NCI-H146 (cell line): ENCODE measurements around the gene ARSA.
"Not testable (repeated sequence)": the region's sequence is repeated elsewhere in the genome, so short reads cannot be mapped to it uniquely, and the experiment has no call there.

Experiments used
- DNase-seq: peaks from one replicate; lab custom pipeline; 2025; lab: John Stamatoyannopoulos, UW

Gene ARSA

GRCh38 chr22:50627642-50628542 is at the start of gene ARSA:
Gene ARSA, minus strand, starts transcription at chr22:50628152. Its CDS starts 373 bp downstream, at chr22:50627779.
- peak; percentile 75 for DNase-seq

DNA sequence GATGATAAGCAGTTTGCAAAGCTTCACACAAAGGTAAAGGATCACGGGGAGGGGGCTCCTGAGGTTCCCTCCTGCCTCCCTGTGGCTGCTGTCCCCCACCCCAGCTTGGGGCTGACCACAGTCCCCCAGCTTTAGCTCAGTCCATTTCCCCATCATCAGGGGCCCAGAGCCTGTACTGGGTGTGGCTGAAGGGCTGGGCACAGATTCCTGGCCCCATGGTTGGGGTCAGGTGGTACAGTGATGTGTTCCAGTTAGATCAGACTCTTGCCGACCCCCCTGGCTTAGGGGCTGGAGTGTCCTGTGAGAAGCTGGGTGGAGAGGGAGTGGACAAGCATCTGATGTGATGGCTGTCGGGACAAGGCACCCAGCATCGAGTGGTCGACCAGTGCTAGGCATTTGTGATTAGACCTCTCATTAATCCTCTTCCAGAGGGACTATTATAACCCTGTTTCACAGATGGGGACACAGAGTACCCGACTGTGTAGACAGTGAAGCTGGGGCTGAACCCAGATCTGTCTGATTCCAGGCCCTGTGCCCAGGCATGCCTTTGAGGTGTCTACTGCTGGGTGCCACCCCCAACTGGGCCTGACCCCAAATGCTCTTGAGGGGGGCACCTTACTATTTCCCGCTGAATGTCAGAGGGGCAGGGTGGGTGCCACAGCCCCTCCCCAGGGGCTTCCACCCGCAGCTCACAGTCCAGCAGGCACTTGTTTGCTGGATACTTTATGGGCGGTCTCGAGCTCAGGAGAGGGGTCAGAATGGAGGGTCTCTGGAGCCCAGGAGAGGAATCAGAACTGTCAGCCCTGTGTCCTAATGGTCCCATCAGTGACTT is 48.9 kb upstream of the ARSA start:
- no peak for DNase-seq

DNA sequence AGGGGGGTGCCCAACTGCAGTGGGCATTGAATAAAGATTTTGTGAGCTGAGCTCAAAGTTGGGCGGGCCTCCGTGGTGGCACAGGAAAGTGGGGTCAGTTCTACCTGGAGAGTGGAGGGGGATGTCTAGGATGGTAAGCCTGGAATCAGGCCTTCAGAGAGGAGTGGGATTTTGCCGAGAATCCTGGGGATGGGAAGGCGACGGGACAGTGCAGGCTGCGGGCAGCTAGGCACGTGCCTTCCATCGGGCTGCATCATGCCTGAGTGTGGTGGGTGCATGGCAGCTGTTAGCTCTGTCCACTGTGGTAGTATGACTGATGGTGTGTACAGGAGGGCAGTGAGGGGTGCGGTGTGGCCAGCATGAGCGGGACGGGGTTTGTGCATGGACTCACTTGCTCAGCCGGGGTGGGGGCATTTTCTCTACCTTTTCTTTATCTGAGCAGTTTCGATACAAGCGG is 48.3 kb upstream of the ARSA start:
- DNase-seq, result no peak

GRCh38 chr22:50675553-50676179 is 47.7 kb upstream of the ARSA start:
- DNase-seq, result no peak

DNA sequence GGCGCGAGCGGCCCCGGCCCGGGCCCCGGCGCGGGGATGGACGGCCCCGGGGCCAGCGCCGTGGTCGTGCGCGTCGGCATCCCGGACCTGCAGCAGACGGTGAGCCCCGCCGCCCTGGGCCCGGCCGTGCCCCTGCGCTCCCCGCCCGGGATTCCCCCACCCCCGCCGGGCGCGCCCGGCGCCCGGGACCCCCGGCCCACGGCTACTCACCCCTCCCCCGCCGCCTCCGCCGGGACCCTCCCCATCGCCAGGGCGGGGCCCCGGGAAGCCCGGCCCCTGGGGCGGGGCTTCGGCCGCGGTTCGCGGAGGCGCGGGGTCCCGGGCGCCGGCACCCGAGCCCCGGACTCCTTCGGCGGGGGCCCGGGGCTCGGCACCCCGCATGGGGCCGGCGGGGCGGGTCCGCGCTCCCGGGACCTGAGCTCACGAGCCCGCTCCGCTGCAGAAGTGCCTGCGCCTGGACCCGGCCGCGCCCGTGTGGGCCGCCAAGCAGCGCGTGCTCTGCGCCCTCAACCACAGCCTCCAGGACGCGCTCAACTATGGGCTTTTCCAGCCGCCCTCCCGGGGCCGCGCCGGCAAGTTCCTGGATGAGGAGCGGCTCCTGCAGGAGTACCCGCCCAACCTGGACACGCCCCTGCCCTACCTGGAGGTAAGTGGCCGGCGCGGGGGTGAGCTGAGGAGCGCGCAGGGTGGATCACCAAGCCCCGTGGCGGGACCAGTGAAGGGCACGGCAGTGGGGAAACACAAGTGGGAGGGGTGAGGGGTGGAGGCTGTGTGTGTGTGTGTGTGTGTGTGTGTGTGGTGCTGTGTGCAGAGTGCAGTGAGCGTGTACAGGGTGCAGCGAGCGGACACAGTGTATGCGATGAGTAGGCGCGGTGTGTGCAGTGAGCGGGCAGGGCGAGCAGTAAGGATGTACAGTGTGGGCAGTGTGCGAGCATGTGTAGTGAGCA is 46.9 kb upstream of the ARSA start:
- peak; percentile 80 for DNase-seq

DNA sequence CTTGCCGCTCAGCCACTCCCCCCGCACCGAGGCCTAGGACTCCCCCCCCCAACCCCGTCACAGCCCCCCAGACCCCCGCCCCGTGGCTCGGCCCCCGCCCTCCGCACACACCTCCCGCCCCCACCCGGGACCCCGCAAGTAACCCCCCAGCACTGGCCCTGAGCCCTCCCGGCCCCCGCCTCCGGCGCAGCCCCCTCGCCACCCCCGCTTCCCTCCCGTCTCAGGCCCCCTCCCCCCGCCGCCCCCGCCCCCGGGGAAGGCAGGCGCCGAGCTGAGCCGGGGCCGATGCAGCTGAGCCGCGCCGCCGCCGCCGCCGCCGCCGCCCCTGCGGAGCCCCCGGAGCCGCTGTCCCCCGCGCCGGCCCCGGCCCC is 46.2 kb upstream of the ARSA start:
- no peak for DNase-seq

- no peak for DNase-seq
Measured at GRCh38 chr22:50673231-50674129, 45.5 kb upstream of the ARSA start.

DNA sequence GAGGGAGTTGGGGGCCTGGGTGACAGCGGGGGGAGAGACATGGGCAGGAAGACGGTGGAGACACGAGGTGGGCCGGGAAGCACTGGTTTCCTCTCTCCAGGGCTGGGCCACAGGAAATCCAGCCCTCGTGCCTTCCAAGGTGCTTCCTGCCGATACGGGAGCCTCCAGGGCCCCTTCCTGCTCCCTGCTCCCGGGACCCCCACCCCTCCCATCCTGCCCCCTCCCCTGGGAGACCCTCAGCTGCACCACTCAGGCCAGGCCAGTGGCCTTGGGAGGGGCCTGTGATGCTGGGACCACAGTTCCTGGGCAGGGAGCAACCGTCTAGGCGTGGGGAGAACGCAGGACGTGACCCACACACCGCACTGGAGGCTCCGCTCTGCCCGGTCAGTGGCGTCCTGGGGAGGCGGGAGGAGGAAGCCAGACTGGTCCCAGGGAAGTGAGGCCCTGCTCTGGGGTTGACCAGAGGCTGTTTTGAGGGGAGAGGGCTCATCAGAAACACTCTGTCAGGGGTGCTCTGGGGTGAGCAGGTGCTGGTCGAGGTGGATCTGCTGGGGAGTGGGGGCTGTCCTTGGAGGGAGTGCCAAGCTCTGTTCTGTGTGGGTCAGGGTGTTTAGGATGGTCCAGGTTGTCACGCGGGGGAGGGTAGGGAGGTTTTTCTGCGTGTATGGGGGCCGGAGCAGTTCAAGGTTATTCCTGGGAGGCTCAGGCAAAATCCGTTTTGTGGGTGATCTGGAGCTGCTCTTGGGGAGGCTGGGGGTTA is 44.7 kb upstream of the ARSA start, which contains the start of gene SHANK3:
TSS of gene SHANK3 (plus strand) at position 353 of the 760 bp plus-strand sequence.
- no peak for DNase-seq

DNA sequence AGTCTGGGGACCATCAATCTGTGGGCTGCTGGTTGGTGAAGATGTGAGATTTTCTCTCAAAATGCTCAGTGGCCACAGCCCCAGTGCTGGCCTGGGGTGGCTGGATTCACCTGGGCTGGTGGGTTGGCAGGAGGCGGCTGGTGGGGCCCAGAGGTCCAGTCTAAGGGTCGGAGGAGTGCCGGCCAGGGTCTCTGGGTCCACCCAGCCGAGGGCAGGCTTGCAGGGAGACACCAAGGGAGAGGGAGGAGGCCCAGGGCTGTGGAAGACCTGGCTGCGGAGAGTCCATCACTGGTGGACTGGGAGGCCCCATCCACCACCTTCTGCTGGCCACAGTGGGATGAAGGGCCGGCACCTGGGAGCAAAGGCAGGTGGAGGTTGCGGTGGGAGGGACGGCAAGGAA is 44.1 kb upstream of the ARSA start:
- no peak for DNase-seq

DNA sequence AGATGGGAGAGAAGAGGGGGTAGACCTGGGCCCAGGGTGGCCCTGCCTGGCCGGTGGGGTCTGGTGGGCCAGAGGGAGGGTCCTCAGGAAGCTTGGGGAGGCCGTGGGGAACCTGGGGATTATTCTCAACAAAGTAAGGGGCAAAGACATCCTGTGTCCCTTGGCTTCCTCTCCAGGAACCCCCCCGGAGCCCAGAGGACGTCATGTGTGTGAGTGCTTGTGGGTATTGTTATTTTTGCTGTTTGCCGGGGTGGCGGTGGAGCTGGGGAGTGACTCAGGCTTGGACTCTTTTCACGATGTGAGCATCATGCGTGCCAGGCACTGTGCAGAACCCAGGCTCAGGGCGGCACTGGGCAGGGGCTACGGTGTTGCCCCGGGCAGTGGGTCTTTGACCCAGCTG is 43.7 kb upstream of the ARSA start:
- no peak for DNase-seq

GRCh38 chr22:50670914-50671538 is 43.1 kb upstream of the ARSA start:
- DNase-seq, result no peak

- DNase-seq, result no peak
Measured at GRCh38 chr22:50670513-50670912, 42.6 kb upstream of the ARSA start.

DNA sequence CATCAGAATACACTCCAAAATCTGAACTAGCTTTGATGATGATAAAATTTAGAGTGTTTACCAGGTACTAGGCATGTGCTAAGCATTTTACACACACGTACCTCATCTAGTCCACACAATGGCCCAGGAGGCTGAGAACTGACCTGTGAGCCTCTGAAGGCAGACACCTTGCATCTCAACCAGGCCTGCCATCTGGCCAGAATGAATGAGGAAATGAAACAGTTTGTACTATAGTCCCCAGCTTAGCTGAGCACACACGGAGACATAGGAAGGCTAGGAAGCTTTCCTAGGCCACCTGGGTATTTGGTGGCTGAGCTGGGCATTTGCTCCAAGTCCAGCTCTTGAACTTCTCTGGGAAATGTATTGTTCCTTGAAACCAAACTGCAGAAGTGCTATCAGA is 37.8 kb upstream of the ARSA start:
- DNase-seq, result no peak

DNA sequence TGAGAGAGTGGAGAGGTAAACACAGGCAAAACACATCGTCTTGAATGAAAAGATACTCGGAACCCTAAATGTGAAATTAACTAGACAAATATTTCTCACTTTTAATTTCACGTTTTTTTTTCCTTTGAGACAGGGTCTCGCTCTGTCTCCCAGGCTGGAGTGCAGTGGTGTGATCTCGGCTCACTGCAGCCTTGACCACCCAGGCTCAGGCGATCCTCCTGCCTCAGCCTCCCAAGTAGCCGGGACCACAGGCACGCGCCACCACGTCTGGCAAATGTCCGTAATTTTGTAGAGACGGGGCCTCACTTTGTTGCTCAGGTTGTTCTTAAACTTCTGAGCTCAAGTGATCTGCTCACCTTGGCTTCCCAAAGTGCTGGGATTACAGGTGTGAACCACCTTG is 37.3 kb upstream of the ARSA start:
- no peak for DNase-seq

GRCh38 chr22:50660306-50660705 is 32.4 kb upstream of the ARSA start:
- DNase-seq, result no peak

GRCh38 chr22:50659711-50660110 is 31.8 kb upstream of the ARSA start:
- not testable (repeated sequence) for DNase-seq

DNA sequence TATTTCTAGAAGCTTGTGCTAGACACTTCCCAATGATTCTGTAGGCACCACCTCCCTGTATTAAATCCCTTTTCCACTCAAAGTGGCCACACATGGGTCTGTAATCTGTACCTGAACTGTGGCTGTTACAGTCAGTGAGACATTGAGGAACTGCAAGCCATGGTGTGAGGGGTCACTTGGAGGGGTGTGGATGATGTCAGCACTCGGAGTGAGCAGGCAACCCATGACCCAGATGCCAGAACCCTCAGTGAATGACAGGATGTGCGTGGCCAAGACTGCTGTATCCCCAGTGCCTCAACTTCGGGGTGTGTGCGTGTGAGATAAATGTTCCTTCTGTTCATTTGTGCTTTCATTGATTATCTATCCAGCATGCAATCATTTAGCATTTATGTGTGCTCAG is 30.0 kb upstream of the ARSA start:
- DNase-seq, result no peak

- no peak for DNase-seq
Measured at GRCh38 chr22:50656122-50657070, 28.4 kb upstream of the ARSA start.
